Mesenteric fat pad (tissue), 1 donor: ENCODE measurements around the gene DHX34. TPM values are rescaled to one million over a fixed set of nuclear protein-coding genes. Genes with fewer than 3 reads are reported as not detected.

ENCODE experiments used
- DNase-seq: peaks from one replicate; pipeline ENCODE4 v3.0.0-alpha.2; 2020; ENCODE audit warnings: low spot score
- total RNA-seq: library from RNA; stranded (reverse); fragmentation: NEBNext Ultra II Directional; extraction: Animal tissue kit (Norgen Biotek cat#: 25700); gene quantifications from one replicate; pipeline ENCODE4 v1.2.1, GENCODE V29; 2021
- donor health status: DM: yes; HTN: yes; CAD: no.

The DHX34 gene
- total RNA-seq, 1 donor from 2014 or later, result 13.2 TPM

DNA sequence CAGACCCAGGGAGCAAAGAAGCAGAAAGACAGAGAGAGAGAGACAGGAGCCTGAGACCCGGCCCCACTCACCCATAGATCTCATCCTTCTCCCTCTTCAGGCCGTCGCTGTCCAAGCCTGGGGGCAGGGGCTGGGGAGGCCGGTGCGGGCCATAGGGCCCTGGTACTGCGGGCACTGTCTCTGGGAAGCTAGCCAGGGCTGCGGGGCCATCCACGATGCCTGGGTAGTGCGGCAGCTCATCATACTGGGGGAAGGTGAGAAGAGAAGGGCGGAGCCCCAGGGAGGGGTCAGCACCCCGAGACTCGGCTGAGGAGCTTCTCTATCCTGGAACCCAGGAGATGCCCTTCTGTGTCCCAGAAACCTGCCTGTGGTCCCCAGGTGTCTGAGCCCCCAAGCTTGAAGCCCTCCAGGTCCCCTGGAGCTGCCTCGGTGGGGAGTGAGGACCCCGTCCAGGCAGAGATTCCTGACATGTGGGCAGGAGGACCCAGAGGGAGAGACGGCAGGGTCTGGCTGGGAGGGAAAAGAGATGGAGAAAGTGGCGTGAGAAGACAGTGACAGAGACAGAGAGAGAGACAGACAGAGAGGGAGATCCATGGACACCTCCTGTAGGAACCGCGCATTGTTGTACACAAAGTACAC lies 68.1 kb downstream of the DHX34 start:
- DNase-seq, result no peak

- no peak for DNase-seq
These were observed 68.9 kb downstream of the DHX34 start for GRCh38 chr19:47417746-47418691.

- no peak for DNase-seq
These were observed 69.5 kb downstream of the DHX34 start for GRCh38 chr19:47418692-47419029.

- no peak for DNase-seq
These were observed 70.1 kb downstream of the DHX34 start, which contains the start of gene MEIS3 for GRCh38 chr19:47419030-47419783. Gene MEIS3, minus strand, starts transcription at chr19:47419527. Its CDS starts 446 bp downstream, at chr19:47419081.

DNA sequence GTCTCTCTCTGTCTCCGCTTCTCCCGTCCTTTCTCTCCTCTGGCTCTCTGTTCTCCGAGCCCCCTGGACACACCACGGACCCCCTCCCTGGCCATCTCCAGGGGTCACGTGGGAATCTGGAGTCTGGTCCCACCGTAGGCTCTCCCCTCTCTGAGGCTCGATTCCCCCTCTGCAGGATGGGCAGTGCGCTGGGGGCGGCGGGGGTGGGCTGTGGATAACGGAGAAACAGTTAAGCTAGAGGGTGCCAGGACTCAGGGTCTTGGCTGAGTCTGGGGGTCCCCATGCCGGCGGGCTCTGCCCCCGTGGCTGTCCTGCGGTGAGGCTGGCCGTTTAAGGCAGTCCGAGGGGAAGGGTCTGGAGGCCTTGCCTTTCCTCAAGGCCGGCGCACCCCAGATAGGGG lies 70.7 kb downstream of the DHX34 start:
- no peak for DNase-seq

DNA sequence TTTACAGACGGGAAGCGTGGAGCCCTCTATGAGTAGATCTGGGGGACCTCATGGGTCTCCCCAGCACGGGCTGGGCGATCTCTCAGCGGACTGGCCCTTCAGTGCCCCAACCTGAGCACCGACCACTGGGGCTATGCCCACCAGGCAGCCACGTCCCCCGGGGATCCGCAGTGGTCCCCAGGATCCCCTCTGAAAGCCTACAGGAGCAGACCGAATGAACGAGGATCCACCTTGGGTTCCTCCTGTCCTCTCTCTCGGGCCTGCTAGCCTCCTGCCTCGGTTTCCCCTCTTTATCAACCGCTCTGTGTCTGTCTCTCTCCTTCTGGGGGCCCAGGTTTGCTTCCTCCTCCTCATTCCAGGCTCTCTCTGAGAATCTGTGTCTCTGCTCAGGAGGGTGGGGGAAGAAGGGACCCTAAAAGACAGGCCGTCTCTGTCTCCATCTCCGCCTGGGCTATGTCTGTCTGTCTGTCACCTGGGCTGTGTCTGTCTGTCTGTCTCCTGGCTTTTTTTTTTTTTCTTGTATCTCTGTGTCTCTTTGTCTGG lies 72.2 kb downstream of the DHX34 start:
- no peak for DNase-seq

DNA sequence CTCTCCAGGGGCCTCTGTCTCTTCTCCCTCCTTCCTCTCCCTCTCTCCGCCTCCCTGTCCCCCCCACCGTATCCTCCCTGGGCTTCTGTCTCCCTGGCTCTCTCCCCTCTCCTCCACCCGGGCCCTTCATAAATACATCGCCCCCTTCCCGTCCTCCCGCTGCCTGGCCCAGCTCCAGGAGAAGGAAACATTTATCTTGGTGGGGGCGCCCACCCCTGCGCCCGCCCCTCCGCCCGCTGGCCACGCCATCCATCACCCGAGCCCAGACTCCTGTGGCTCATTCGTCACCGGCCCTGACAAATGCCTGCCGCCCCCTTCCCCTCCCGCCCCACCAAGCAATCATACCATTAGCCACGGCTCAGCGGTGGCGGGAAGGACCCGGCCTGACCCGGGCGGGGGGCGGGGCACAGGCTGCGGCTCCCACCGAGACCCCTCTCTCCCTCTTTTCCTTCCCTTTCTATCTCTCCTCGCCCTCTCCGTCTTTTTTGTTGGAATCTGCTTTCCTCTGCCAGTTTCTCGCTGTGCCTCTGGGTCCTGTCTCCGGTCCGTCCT lies 72.8 kb downstream of the DHX34 start:
- DNase-seq, result no peak

DNA sequence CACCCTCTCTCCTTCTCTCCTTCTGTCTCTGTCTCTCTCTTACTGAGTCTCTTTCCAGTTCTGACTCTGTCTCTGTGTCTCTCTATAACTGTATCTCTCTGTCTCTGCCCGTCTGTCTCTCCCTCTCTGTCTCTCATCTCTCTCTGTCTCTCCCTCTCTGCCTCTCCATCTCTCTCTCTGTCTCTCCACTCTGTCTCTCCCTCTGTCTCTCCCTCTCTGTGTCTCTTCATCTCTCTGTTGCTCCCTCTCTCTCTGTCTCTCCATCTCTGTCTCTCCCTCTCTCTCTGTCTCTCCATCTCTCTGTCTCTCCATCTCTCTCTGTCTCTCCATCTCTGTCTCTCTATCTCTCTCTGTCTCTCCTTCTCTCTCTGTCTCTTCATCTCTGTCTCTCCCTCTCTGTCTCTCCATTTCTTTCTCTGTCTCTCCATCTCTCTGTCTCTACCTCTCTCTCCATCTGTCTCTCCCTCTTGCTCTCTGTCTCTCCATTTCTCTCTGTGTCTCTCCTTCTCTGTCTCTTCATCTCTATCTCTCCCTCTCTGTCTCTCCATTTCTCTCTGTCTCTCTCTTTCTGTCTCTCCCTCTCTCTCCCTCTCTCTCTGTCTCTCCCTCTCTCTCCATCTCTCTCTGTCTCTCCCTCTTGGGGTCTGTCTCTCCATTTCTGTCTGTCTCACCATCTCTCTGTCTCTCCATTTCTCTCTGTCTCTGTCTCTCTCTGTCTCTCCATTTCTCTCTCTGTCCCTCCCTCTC lies 73.5 kb downstream of the DHX34 start:
- no peak for DNase-seq

DNA sequence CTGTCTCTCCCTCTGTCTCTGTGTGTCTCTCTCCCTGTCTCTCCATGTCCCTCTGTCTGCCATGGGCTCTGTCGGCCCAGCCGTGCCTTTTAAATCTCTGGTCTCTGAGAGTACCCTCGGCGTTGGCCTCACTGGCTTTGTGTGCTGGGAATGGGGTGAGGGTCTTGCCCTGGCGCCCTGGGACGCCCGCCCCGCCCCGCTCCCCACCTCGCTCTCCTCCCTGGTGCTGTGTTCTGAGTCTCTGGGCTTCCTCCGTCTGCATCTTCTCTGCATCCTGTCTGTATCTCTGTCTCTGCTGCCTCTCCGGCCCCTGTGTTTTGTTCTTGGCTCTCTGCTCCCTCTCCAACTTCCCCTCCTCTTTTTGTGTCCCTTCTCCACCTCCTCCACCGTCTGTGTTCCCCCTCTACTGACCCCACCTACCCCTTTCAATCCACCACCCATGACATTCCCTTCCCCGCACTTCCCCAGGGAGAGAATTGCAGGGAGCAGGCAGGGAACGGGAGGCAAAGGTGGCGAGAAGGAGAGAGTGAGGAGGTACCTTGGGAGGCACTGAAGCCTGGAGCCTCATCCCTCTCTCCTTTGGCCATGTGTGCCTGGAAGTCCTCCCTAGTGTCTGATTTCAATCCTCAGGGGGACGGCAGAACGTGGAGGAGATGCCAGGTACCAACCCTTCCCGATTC lies 74.2 kb downstream of the DHX34 start:
- no peak for DNase-seq

GRCh38 chr19:47427241-47428176 lies 78.4 kb downstream of the DHX34 start:
- no peak for DNase-seq

- no peak for DNase-seq
These were observed 79.2 kb downstream of the DHX34 start for GRCh38 chr19:47428177-47428894.

DNA sequence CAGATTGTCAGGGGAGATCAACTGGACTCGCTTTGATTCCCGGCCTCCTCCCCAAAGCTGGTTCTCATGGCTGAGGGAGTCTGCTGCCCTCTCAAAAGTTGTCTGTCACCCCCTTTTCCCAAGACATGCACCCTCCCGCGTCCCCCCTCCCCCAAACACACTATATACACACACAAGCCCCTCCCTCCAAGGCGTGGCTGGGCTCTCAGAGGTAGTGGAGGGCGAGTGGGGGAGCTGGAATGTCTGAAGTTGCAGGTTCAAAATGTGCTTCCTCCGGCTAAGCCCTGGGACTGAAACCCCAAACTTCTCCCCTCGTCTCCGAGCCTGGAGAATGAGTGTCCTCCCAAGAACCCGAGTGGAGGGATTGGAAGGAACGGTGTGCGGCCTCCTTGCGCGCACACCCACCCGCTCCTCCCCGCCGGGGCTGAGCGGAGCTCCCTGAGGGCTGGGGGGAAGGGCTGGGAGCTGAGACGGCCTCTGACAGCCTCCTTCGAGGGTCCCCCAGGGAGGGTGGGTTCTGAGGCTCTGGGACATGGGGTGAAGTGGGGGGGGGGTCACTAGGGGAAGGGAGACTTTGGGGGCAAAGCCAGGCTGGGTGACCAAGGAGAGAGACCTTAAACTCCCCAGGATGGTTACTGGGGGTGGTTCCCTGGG lies 80.2 kb downstream of the DHX34 start:
- no peak for DNase-seq

- no peak for DNase-seq
These were observed 81.1 kb downstream of the DHX34 start for GRCh38 chr19:47430041-47430802.

GRCh38 chr19:47432091-47432490 lies 83.0 kb downstream of the DHX34 start:
- DNase-seq, result no peak
